ENCODE measurements around the gene SRSF2. TPM values are rescaled to one million over a fixed set of nuclear protein-coding genes. Genes with fewer than 3 reads are reported as not detected.

SRSF2 gene
- total and polyA plus RNA-seq, 9 of the 15 experiments (the other 6 are each of a cell fraction or from before 2014, with no cell fraction given): 161 to 583 (median 393) TPM

DNA sequence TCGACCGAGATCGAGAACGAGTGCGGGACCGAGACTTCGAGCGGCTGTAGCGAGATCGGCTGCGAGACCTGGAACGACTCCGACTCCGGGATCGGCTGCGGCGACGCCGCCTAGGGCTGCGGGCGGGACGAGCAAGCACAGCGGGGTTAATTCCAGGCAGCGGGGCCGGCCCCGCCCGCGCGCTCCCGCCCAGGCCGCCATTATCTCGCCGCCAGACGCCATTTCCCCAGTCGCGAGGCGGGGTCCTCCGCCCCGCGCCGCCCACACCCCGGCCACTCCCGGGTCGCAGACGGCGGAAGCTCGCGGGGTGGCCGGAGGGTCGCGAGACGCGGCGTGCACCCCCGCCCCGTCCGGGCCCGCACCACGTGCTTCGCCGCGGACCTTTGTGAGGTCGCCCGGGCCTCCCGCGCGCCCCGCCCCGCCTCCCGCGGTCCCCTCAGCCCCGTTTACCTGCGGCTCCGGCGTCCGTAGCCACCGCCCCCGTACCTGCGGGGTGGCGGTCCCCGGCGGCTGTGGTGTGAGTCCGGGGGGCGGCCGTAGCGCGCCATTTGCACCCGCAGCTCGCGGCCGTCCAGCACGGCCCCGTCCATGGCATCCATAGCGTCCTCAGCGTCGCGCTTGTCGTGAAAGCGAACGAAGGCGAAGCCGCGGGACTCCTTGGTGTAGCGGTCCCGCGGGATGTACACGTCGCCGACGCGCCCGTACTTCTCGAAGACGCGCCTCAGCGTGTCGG is 616 bp downstream of the SRSF2 start (continued):
- TF ChIP-seq, protein P1, sequence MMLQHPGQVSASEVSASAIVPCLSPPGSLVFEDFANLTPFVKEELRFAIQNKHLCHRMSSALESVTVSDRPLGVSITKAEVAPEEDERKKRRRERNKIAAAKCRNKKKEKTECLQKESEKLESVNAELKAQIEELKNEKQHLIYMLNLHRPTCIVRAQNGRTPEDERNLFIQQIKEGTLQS (IDR thresholded peaks at IDR 0.05): no peak
- TF ChIP-seq, protein P1 (CRISPR knock-in tag; conservative IDR thresholded peaks at IDR 0.05): 0 out of 2 replicates have a peak, but pooled peaks have one; percentile 4
- no peak for TF ChIP-seq SLC30A9 (CRISPR knock-in tag; IDR thresholded peaks at IDR 0.05)
- no peak for TF ChIP-seq ARHGAP35 (IDR thresholded peaks at IDR 0.05; ENCODE audit: partially characterized antibody)
- TF ChIP-seq, protein P2, sequence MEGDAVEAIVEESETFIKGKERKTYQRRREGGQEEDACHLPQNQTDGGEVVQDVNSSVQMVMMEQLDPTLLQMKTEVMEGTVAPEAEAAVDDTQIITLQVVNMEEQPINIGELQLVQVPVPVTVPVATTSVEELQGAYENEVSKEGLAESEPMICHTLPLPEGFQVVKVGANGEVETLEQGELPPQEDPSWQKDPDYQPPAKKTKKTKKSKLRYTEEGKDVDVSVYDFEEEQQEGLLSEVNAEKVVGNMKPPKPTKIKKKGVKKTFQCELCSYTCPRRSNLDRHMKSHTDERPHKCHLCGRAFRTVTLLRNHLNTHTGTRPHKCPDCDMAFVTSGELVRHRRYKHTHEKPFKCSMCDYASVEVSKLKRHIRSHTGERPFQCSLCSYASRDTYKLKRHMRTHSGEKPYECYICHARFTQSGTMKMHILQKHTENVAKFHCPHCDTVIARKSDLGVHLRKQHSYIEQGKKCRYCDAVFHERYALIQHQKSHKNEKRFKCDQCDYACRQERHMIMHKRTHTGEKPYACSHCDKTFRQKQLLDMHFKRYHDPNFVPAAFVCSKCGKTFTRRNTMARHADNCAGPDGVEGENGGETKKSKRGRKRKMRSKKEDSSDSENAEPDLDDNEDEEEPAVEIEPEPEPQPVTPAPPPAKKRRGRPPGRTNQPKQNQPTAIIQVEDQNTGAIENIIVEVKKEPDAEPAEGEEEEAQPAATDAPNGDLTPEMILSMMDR (IDR thresholded peaks at IDR 0.05 in 2 of 3, conservative IDR thresholded peaks at IDR 0.05 in 1 of 3; ENCODE audit: insufficient read depth in 2 of 3, low read depth in 1 of 3, low read length in 3 of 3): peak; percentile 32 to 49 (median 46); a peak in 3 of 6 replicates
- no peak for TF ChIP-seq SAFB2 (IDR thresholded peaks at IDR 0.05; ENCODE audit: borderline replicate concordance, low read depth, low read length, severe bottlenecking)
- TF ChIP-seq, protein P3, sequence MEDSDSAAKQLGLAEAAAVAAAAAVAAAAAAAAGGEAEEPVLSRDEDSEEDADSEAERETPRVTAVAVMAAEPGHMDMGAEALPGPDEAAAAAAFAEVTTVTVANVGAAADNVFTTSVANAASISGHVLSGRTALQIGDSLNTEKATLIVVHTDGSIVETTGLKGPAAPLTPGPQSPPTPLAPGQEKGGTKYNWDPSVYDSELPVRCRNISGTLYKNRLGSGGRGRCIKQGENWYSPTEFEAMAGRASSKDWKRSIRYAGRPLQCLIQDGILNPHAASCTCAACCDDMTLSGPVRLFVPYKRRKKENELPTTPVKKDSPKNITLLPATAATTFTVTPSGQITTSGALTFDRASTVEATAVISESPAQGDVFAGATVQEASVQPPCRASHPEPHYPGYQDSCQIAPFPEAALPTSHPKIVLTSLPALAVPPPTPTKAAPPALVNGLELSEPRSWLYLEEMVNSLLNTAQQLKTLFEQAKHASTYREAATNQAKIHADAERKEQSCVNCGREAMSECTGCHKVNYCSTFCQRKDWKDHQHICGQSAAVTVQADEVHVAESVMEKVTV (CRISPR knock-in tag; IDR thresholded peaks at IDR 0.05): no peak
- TF ChIP-seq OTX1 (CRISPR knock-in tag; IDR thresholded peaks at IDR 0.05): peak; percentile 80
- TF ChIP-seq SUPT5H (IDR thresholded peaks at IDR 0.05): no peak
- TF ChIP-seq SRSF3 (IDR thresholded peaks at IDR 0.05; ENCODE audit: insufficient read depth, low read length): peak; percentile 78; the same call in 1 of the 2 replicates
- TF ChIP-seq, protein P4, sequence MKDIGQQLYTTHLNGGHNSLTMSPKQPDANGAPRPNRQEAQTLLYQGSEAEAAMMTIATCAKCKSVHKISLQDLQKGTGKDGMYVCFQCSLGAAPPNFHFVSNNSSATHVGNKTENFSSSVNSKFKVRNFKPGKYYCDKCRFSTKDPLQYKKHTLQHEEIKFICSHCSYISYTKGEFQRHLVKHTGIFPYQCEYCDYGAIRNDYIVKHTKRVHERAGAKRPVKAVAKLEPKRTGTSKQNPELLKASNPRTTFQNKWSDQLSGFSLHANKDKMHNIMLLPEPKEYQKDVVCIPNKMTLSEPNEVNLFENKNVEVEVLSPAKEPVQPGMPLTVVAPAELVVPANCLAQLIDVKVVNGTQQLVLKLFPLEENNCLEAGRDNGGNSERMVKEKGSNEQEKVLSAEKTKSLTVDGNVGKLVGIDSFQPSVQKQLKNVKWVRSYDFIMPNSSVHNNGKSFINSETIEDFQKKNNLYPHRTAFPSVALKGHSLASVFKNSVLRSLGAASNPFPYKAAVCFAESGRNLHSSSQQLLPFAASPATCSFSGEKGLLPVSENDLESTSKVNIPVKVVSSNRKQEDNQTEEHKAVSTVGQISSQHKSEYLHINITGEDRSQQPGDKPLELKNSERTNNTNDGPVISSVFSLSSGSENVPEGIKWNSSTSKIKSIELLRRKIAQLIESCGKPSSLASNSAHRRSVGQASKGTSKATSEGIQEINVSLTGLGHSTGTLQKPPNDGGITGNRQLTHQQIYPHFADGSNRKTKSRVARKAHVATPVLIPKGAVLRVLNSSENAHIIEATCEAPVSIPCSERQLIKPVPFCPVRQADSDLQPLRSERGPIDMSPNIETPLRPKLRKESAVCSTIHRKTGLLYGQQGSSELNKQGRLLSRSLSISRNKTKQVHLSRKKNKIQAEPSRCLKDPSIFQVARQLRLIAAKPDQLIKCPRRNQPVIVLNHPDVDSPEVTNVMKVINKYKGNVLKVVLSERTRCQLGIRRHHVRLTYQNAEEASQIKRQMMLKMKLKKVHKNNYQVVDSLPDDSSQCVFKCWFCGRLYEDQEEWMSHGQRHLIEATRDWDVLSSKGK (CRISPR knock-in tag; IDR thresholded peaks at IDR 0.05): no peak
- TF ChIP-seq ZC3H4 (CRISPR knock-in tag; IDR thresholded peaks at IDR 0.05; ENCODE audit: borderline replicate concordance): peak; percentile 99
- no peak for TF ChIP-seq RUNX1 (IDR thresholded peaks at IDR 0.05; ENCODE audit: low read depth)
- TF ChIP-seq ETS2 (tag; IDR thresholded peaks at IDR 0.05; ENCODE audit: borderline replicate concordance, poor library complexity, severe bottlenecking): no peak
- TF ChIP-seq NEUROD1 (IDR thresholded peaks at IDR 0.05; ENCODE audit: borderline replicate concordance, low read depth, low read length, partially characterized antibody): no peak
- TF ChIP-seq ZNF699 (CRISPR knock-in tag; IDR thresholded peaks at IDR 0.05; ENCODE audit: insufficient replicate concordance): no peak
- TF ChIP-seq PHF8 (IDR thresholded peaks at IDR 0.05; ENCODE audit: borderline replicate concordance, low read length): no peak
- no peak for TF ChIP-seq FOXK1 (CRISPR knock-in tag; IDR thresholded peaks at IDR 0.05; ENCODE audit: borderline replicate concordance)
- peak; percentile 81 for TF ChIP-seq HNRNPH1 (optimal IDR thresholded peaks at IDR 0.05; ENCODE audit: low read depth, low read length)

All from K562 (cell line).